Adipose tissue (tissue), 3 donors: ENCODE measurements around the gene MMP10. TPM values are rescaled to one million over a fixed set of nuclear protein-coding genes. Genes with fewer than 3 reads are reported as not detected.
"Not testable (repeated sequence)": the region's sequence is repeated elsewhere in the genome, so short reads cannot be mapped to it uniquely, and the experiment has no call there.

ENCODE experiments used
- H3K27ac ChIP-seq: one replicate; pipeline ENCODE4 v1.5.1; 2013; ENCODE audit warnings: low read depth, low read length
- WGBS, 3 donors: extraction: QIAGEN DNeasy Blood & Tissue Kit; methylation state at CpG; one replicate each; pipeline ENCODE4 v1.1.7; 2013; 5-methylcytosine and 5-hydroxymethylcytosine counted together
- polyA plus RNA-seq, 3 donors: library from polyadenylated mRNA; stranded (reverse); fragments of 200-250 nt; gene quantifications; one replicate each; pipeline ENCODE4 v1.2.3, GENCODE V29; 2013
- donor health status: healthy with polysubstance abuse.
- donor health status: Bipolar disorder and iron deficiency.
- donor health status: healthy.

The MMP10 gene
- polyA plus RNA-seq, 3 donors = 0.06 to 0.25 TPM; not detected in 1

DNA sequence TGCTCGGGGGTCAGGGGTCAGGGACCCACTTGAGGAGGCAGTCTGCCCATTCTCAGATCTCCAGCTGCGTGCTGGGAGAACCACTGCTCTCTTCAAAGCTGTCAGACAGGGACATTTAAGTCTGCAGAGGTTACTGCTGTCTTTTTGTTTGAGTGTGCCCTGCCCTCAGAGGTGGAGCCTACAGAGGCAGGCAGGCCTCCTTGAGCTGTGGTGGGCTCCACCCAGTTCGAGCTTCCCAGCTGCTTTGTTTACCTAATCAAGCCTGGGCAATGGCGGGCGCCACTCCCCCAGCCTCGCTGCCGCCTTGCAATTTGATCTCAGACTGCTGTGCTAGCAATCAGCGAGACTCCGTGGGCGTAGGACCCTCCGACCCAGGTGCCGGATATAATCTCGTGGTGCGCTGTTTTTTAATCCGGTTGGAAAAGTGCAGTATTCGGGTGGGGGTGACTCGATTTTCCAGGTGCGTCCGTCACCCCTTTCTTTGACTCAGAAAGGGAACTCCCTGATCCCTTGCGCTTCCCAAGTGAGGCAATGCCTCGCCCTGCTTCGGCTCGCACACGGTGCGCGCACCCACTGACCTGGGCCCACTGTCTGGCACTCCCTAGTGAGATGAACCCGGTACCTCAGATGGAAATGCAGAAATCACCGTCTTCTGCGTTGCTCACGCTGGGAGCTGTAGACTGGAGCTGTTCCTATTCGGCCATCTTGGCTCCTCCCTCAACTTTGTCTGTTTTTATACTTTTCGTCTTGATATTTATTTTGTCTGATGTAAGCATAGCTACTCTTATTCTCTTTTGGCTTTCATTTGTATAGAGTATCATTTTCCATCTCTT lies 33.5 kb downstream of the MMP10 start:
- WGBS, 3 donors = 74 to 88% (median 80%) methylated on average over 28 to 32 of the region's 32 CpGs
- H3K27ac ChIP-seq = not testable (repeated sequence)

DNA sequence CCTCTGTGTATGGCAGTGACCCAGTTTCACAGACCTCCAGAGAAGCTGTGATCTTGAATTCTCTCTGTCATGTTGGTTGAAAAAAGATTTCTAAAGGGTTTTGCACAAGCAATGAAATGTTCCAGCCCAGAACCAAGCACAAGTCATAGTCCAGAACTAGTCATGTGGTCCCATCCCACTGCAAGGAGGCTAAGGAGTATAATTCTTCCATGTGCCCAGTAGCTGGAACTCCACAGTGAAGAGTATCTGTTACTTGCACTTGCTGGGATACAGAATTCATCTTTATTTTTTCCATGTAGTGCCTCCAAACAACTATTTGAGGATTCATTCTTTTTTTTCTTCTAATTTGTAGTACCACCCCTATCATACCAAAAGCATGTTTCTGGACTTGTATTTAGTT lies 45.8 kb downstream of the MMP10 start:
- no peak overlapping the region for H3K27ac ChIP-seq

GRCh38 chr11:102733232-102733875 lies 47.1 kb downstream of the MMP10 start:
- H3K27ac ChIP-seq = no peak overlapping the region
- WGBS, 3 donors = 38 to 56% (median 54%) methylated on average over 8 of the region's 8 CpGs

GRCh38 chr11:102730944-102731343 lies 49.5 kb downstream of the MMP10 start:
- H3K27ac ChIP-seq = not testable (repeated sequence)
- 62 to 63% (median 62%) methylated on average over 8 of the region's 8 CpGs for WGBS, 3 donors

GRCh38 chr11:102729849-102730815 lies 50.3 kb downstream of the MMP10 start:
- no peak overlapping the region for H3K27ac ChIP-seq
- 51 to 62% (median 53%) methylated on average over 9 of the region's 9 CpGs for WGBS, 3 donors

DNA sequence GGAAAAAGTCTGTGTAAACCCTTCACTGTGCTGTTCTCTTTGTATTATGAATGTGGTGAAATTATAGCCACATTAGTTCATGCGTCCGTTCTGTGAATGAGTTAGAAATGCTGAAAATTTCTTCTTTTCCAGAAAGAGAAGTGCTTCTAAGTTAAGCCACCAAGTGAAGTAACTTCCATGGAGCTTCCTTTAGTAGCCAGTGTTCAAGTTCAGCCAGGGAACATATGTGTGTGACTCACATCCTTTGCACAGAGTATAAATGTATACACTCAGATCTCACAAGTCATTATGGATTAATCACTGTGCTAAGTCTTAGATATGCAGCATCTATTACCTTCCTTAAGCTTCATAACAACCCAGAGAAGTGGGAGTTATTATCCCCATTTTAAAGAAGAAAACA lies 52.5 kb downstream of the MMP10 start:
- 39 to 81% (median 49%) methylated on average over 2 of the region's 2 CpGs for WGBS, 3 donors
- no peak overlapping the region for H3K27ac ChIP-seq

GRCh38 chr11:102724904-102725500 lies 55.4 kb downstream of the MMP10 start, which contains the start of gene MMP8:
TSS of gene MMP8 (minus strand) at chr11:102724954. CDS start at chr11:102724855, 99 bp downstream.
- 24 to 62% (median 28%) methylated on average over 2 of the region's 2 CpGs for WGBS, 3 donors

DNA sequence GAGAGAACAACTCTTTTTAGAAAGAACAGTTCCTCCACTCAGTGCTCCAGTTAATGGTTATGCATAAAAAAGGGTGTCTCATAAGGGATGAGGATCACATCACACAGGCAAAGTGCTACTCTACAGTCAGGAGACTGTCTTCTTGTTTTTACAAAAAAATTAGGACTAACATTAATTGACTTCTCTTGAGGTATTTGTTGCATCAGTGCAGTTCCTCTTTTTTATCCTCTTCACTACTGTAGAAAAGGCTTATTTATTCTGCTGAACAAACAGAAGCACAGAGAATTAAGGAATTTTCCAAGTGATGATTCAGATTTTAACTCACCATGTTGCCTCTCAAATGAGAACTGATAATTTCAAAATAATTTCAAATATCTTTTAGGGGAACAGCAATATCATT lies 57.6 kb downstream of the MMP10 start:
- no peak overlapping the region for H3K27ac ChIP-seq

More at GRCh38 chr11:102724904-102725500, 55.4 kb downstream of the MMP10 start, which contains the start of gene MMP8:
- no peak within 1 kb of the TSS for H3K27ac ChIP-seq

Other genes with a start within 250 kb of the MMP10 start
- 10 to 100 TPM in 1 of 3 donors, not detected in 2; 28.8 TPM for gene MMP7, start 249.9 kb downstream of the MMP10 start, polyA plus RNA-seq
- not detected for gene MMP20, start 155.3 kb downstream of the MMP10 start, polyA plus RNA-seq
- gene MMP27, start 74.9 kb downstream of the MMP10 start, polyA plus RNA-seq = under 1 TPM in 1 of 3 donors, not detected in 2; 0.07 TPM
- gene MMP8, start 55.7 kb downstream of the MMP10 start, polyA plus RNA-seq = 1 to 10 TPM in 1 of 3 donors, under 1 TPM in 2; 0.31 to 5.2 (median 0.40) TPM
- gene MMP1, start 17.5 kb upstream of the MMP10 start, polyA plus RNA-seq = 1 to 10 TPM in 1 of 3 donors, under 1 TPM in 2; 0.09 to 1.1 (median 0.34) TPM
- under 1 TPM in 2 of 3 donors, not detected in 1; 0.34 to 0.77 TPM for gene MMP3, start 63.0 kb upstream of the MMP10 start, polyA plus RNA-seq
- gene MMP12, start 94.4 kb upstream of the MMP10 start, polyA plus RNA-seq = under 1 TPM in 2 of 3 donors, not detected in 1; 0.09 to 0.19 TPM
- not detected for gene MMP13, start 175.1 kb upstream of the MMP10 start, polyA plus RNA-seq